ENCODE measurements around the gene F12.

DNA sequence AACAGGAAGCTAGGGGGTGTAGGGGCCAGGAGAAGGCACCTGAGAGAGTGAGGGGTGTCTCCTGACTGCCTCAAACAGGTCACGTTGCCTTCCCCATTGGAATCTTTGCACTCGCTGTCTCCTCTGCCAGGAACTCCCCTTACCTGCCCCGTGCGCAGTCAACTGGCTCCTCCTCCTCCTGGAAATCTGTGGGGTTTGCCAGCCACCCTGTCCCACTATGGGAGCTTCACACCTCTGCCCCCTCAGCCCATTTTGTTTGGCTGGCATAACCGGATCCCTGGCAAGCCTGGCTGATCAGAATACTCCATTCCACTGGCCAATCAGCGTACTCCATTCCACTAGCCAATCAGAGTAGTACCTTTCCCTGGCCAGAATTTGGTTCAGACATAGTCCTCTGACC lies 35.6 kb downstream of the F12 start:
- TF ChIP-seq, protein P1, sequence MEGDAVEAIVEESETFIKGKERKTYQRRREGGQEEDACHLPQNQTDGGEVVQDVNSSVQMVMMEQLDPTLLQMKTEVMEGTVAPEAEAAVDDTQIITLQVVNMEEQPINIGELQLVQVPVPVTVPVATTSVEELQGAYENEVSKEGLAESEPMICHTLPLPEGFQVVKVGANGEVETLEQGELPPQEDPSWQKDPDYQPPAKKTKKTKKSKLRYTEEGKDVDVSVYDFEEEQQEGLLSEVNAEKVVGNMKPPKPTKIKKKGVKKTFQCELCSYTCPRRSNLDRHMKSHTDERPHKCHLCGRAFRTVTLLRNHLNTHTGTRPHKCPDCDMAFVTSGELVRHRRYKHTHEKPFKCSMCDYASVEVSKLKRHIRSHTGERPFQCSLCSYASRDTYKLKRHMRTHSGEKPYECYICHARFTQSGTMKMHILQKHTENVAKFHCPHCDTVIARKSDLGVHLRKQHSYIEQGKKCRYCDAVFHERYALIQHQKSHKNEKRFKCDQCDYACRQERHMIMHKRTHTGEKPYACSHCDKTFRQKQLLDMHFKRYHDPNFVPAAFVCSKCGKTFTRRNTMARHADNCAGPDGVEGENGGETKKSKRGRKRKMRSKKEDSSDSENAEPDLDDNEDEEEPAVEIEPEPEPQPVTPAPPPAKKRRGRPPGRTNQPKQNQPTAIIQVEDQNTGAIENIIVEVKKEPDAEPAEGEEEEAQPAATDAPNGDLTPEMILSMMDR (conservative IDR thresholded peaks at IDR 0.05; ENCODE audit: low read length): no peak
- TF ChIP-seq EZH2phosphoT487 (IDR thresholded peaks at IDR 0.05; ENCODE audit: borderline replicate concordance, low read depth, low read length): no peak
